CD4-positive, alpha-beta T cell treated with Interferon alpha-2 for 1 hour (primary cell): ENCODE measurements around the gene UNC79.

ENCODE experiments used
- DNase-seq, 2 donors: peaks; one replicate each; pipeline ENCODE4 v3.0.0-alpha.2; 2020 to 2022

Gene UNC79

DNA sequence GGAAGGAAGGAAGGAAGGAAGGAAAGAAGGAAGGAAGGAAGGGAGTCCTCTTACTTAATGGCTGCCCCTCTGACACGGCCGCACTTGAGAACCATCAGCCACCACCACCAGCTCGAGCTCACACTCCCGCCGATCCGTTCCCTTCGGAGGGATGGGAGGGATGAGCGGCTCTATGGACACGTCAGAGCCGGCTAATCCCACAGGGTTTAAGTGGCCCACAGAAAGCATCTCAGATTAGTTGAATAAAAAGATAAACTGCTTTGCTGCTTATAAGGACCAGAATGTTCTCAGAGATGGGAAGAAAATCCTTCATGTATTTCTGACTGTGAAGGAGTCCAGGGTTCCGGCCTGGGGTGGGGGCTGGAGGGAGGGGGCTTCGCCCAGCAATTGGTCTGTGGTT is 326.5 kb downstream of the UNC79 start:
- DNase-seq, result no peak
